Panc1 (cell line): Measurements from ENCODE around the gene B3GALT4. TPM values are rescaled to one million over a fixed set of nuclear protein-coding genes. Genes with fewer than 3 reads are reported as not detected.

Experiments
- ATAC-seq: fragments of 200-7000 bp; cut with Tn5 transposase; 2 replicates; pipeline ENCODE4 v1.9.1; 2020; ENCODE audit warnings: mild to moderate bottlenecking, moderate library complexity
- BruUV-seq: library from RNA; stranded (reverse); fragments of 400-500 nt; replicated peaks from 2 replicates; lab custom pipeline; 2021; lab: Mats Ljungman, UMichigan
- CTCF ChIA-PET: fragments of 300-600 bp; sonication (Branson Sonifier 250); formaldehyde crosslinking; loops from one replicate; lab custom pipeline; 2022; ENCODE audit warnings: antibody characterized with exemption; lab: Charles Lee
- POLR2A ChIA-PET: fragments of 300-600 bp; sonication (Branson Sonifier 250); formaldehyde crosslinking; loops from one replicate; lab custom pipeline; 2022; ENCODE audit warnings: antibody characterized with exemption; lab: Charles Lee
- DNase-seq: peaks from one replicate; pipeline ENCODE4 v3.0.0-alpha.2; 2010; ENCODE audit warnings: low read depth, low spot score
- H3K27ac ChIP-seq: 2 replicates; pipeline ENCODE4 v1.5.1; 2011; ENCODE audit warnings: mild to moderate bottlenecking, low read length, inconsistent platforms
- H3K27me3 ChIP-seq: fragments of 200-500 bp; sonication (Bioruptor generic); 2 replicates; pipeline ENCODE4 v1.6.0; 2014; ENCODE audit warnings: low read length, inconsistent platforms; ENCODE audit not compliant: control insufficient read depth, insufficient read depth
- H3K36me3 ChIP-seq: fragments of 200-500 bp; sonication (Bioruptor generic); 2 replicates; pipeline ENCODE4 v1.5.1; 2014; ENCODE audit warnings: inconsistent platforms, mild to moderate bottlenecking, low read length, moderate library complexity; ENCODE audit not compliant: control insufficient read depth, insufficient read depth
- H3K4me1 ChIP-seq: 2 replicates; pipeline ENCODE4 v1.5.1; 2011; ENCODE audit warnings: inconsistent platforms, mild to moderate bottlenecking, low read length, moderate library complexity; ENCODE audit not compliant: control insufficient read depth, insufficient read depth
- H3K4me3 ChIP-seq, 2 experiments: 2 replicates each; pipeline ENCODE4 v1.5.1; 2011 to 2012; ENCODE audit warnings: low read depth in 2 of 2, low read length in 2 of 2, mild to moderate bottlenecking in 2 of 2, inconsistent platforms in 1 of 2, moderate library complexity in 1 of 2
- H3K9me3 ChIP-seq: fragments of 200-500 bp; sonication (Bioruptor generic); 2 replicates; pipeline ENCODE4 v1.5.1; 2014; ENCODE audit warnings: low read depth, mild to moderate bottlenecking, inconsistent platforms, low read length, moderate library complexity; ENCODE audit not compliant: control insufficient read depth, insufficient read depth
- POLR2AphosphoS5 ChIP-seq: IDR thresholded peaks from 2 replicates; pipeline ENCODE4 v1.6.1; 2012; ENCODE audit warnings: mild to moderate bottlenecking, low read depth, low read length, moderate library complexity
- SIN3A ChIP-seq: IDR thresholded peaks from 2 replicates; pipeline ENCODE4 v1.6.1; 2012; ENCODE audit warnings: low read depth, mild to moderate bottlenecking, low read length, moderate library complexity, borderline replicate concordance; ENCODE audit not compliant: insufficient read depth
- TCF7L2 ChIP-seq: IDR thresholded peaks from 2 replicates; pipeline ENCODE4 v1.6.1; 2011; ENCODE audit warnings: mild to moderate bottlenecking, low read depth, low read length, inconsistent platforms
- in situ Hi-C: cut with HindIII; loops from 2 replicates; pipeline ENCODE4 v1.10.0; 2016; ENCODE audit warnings: low sequenced_read_pairs, low pct_unique_long_range_greater_than_20kb
- intact Hi-C: fragments of 100-400 bp; cut with micrococcal nuclease; formaldehyde crosslinking; loops from one replicate; pipeline ENCODE4 v1.10.0; 2022; ENCODE audit not compliant: unreplicated experiment
- total RNA-seq: library from RNA; stranded (reverse); gene quantifications from one replicate; pipeline ENCODE4 v1.2.1, GENCODE V29; 2021; ENCODE audit not compliant: unreplicated experiment
- TF ChIP-seq, protein P1 (sequence below): fragments of 450-650 bp; IDR thresholded peaks from 2 replicates; pipeline ENCODE4 v1.5.1; 2017; ENCODE audit warnings: mild to moderate bottlenecking
- TF ChIP-seq, protein P2 (sequence below), 2 experiments: IDR thresholded peaks; 2 replicates each; pipeline ENCODE4 v1.6.1; 2011 to 2012; ENCODE audit warnings: low read depth in 2 of 2, control low read depth in 1 of 2, low read length in 1 of 2, mild to moderate bottlenecking in 1 of 2, moderate library complexity in 1 of 2; ENCODE audit not compliant: insufficient read depth in 1 of 2

The B3GALT4 gene
- total RNA-seq, 1 experiment from 2014 or later, result 6.0 TPM

DNA sequence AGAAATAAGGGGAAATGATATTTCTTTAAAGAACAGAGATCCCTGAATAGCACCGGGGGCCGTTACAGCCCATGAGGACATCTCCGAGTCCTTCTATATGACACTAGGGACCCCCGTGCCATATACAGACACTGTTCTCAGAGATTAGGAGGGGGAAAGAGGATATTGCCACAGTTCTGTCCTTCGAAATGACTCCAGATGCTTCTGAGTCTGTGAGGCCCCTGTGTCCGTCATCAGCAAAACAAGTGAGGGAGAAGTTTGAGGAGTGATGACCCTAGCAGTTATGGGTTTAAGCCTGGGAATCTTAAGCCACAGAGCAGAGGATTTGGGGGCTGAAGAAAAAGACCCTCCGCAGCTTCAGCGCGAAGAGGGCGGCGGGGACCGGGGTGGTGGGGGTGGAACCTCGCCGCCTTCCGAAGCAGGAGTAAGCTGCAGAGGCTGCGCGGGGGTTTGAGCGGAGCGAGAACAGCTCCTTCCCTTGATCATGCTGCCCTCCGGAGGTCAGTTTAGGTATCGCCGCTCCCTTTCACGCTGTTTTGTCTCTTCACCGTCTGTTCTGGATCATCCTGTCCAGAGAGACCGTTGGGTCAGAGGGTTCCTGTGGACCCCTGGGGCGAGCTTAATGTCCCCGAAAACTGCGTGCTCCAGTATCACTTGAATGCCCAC, 28.8 kb upstream of the B3GALT4 start:
- Histone ChIP-seq H3K4me3 (peak overlapping the region; percentile 67 to 82), H3K9me3 (no peaks in the 10 kb centered on the region), H3K36me3 (peaks cover 4% of the 10 kb centered on the region; the same call in 1 of the 2 replicates), H3K4me1 (peaks cover 14% of the 10 kb centered on the region), H3K27ac (peak overlapping the region; percentile 90), H3K27me3 (no peaks in the 10 kb centered on the region)
- DNase-seq (peak; percentile 83), ATAC-seq (peak; percentile 68)
- no TSS peak for BruUV-seq
- in situ Hi-C loops, result no loop called here
- TF ChIP-seq, protein P1, sequence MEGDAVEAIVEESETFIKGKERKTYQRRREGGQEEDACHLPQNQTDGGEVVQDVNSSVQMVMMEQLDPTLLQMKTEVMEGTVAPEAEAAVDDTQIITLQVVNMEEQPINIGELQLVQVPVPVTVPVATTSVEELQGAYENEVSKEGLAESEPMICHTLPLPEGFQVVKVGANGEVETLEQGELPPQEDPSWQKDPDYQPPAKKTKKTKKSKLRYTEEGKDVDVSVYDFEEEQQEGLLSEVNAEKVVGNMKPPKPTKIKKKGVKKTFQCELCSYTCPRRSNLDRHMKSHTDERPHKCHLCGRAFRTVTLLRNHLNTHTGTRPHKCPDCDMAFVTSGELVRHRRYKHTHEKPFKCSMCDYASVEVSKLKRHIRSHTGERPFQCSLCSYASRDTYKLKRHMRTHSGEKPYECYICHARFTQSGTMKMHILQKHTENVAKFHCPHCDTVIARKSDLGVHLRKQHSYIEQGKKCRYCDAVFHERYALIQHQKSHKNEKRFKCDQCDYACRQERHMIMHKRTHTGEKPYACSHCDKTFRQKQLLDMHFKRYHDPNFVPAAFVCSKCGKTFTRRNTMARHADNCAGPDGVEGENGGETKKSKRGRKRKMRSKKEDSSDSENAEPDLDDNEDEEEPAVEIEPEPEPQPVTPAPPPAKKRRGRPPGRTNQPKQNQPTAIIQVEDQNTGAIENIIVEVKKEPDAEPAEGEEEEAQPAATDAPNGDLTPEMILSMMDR, result peak; percentile 95
- TF ChIP-seq POLR2AphosphoS5 (0 out of 2 replicates have a peak, but pooled peaks have one; percentile 36), SIN3A (0 out of 2 replicates have a peak, but pooled peaks have one; percentile 77), TCF7L2 (no peak)
- TF ChIP-seq, protein P2, sequence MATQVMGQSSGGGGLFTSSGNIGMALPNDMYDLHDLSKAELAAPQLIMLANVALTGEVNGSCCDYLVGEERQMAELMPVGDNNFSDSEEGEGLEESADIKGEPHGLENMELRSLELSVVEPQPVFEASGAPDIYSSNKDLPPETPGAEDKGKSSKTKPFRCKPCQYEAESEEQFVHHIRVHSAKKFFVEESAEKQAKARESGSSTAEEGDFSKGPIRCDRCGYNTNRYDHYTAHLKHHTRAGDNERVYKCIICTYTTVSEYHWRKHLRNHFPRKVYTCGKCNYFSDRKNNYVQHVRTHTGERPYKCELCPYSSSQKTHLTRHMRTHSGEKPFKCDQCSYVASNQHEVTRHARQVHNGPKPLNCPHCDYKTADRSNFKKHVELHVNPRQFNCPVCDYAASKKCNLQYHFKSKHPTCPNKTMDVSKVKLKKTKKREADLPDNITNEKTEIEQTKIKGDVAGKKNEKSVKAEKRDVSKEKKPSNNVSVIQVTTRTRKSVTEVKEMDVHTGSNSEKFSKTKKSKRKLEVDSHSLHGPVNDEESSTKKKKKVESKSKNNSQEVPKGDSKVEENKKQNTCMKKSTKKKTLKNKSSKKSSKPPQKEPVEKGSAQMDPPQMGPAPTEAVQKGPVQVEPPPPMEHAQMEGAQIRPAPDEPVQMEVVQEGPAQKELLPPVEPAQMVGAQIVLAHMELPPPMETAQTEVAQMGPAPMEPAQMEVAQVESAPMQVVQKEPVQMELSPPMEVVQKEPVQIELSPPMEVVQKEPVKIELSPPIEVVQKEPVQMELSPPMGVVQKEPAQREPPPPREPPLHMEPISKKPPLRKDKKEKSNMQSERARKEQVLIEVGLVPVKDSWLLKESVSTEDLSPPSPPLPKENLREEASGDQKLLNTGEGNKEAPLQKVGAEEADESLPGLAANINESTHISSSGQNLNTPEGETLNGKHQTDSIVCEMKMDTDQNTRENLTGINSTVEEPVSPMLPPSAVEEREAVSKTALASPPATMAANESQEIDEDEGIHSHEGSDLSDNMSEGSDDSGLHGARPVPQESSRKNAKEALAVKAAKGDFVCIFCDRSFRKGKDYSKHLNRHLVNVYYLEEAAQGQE (IDR thresholded peaks at IDR 0.05; ENCODE audit: insufficient read depth in 1 of 2, low read depth in 2 of 2, low read length in 1 of 2), result no peak
- intact Hi-C loops, result loop anchor here (2.0 to 10.0 kb wide), 2 partner anchors 129 to 233 kb away; no protein-coding TSS in a partner anchor
- ChIA-PET POLR2A (interaction anchor here (0.6 kb wide), 1 partner anchor 23 kb away, joined by 3 read pairs; the partner anchor contains the start of gene VPS52), CTCF (interaction anchor here (0.5 to 1.9 kb wide), 15 partner anchors 12 to 754 kb away, joined by 3 to 9 read pairs (median 5); no protein-coding TSS in a partner anchor)

DNA sequence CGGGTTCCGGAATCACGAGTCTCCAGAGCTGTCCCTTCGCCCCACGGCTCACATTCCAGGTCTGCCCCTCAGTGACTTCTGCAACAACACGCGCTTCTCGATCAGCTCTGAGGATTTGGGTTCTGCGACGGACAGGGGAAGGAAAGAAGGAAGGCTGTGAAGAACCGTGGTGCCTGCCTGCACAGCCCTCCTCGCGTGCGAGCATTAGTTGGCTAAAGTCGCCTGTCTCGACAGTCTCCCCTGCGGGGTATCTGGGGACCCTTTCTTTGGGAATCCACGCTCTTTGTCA, 28.3 kb upstream of the B3GALT4 start:
- in situ Hi-C loops, result no loop called here
- H3K9me3 ChIP-seq, result no peaks in the 10 kb centered on the region
- BruUV-seq, result no TSS peak
- TF ChIP-seq, protein P1, result peak; percentile 73
- TF ChIP-seq, protein P2 (IDR thresholded peaks at IDR 0.05; ENCODE audit: insufficient read depth in 1 of 2, low read depth in 2 of 2, low read length in 1 of 2), result no peak
- H3K27ac ChIP-seq, result peak overlapping the region; percentile 90
- ChIA-PET CTCF (interaction anchor here (0.8 to 1.9 kb wide), 6 partner anchors 12 to 264 kb away, joined by 3 to 9 read pairs (median 4); no protein-coding TSS in a partner anchor), POLR2A (interaction anchor here (0.6 kb wide), 1 partner anchor 23 kb away, joined by 3 read pairs; the partner anchor contains the start of gene VPS52)
- DNase-seq (no peak), ATAC-seq (peak; percentile 39)
- peaks cover 14% of the 10 kb centered on the region for H3K4me1 ChIP-seq
- peaks cover 4% of the 10 kb centered on the region; the same call in 1 of the 2 replicates for H3K36me3 ChIP-seq
- no peaks in the 10 kb centered on the region for H3K27me3 ChIP-seq
- H3K4me3 ChIP-seq, result peak overlapping the region; percentile 67 to 82
- intact Hi-C loops, result loop anchor here (2.0 to 10.0 kb wide), 2 partner anchors 130 to 234 kb away; no protein-coding TSS in a partner anchor
